RWPE1 (cell line): ENCODE results near the gene OR10W1.

Experiments used
- CTCF ChIA-PET: fragments of 350-600 bp; sonication (Branson Sonifier 250); formaldehyde crosslinking; extraction: SDS; loops from one replicate; lab custom pipeline; 2021; lab: Yijun Ruan, JAX
- POLR2A ChIA-PET: fragments of 400-600 bp; formaldehyde crosslinking; extraction: SDS; loops from one replicate; lab custom pipeline; 2020; ENCODE audit warnings: antibody characterized with exemption; ENCODE audit not compliant: low non-redundant PET; lab: Yijun Ruan, JAX
- DNase-seq: peaks from one replicate; pipeline ENCODE4 v3.0.0; 2012; ENCODE audit warnings: low spot score
- H3K27ac ChIP-seq: fragments of 450-650 bp; 2 replicates; pipeline ENCODE4 v1.5.1; 2017
- CTCF ChIP-seq: fragments of 450-650 bp; conservative IDR thresholded peaks from 2 replicates; pipeline ENCODE4 v1.5.1; 2017; ENCODE audit warnings: low read depth, mild to moderate bottlenecking

The OR10W1 gene

GRCh38 chr11:58227956-58228615, 40.0 kb downstream of the OR10W1 start:
- POLR2A ChIA-PET, result no interaction called here

GRCh38 chr11:58222721-58223120, 45.3 kb downstream of the OR10W1 start:
- CTCF ChIA-PET, result no interaction called here
- no peak overlapping the region for H3K27ac ChIP-seq
- POLR2A ChIA-PET, result no interaction called here
- no peak for TF ChIP-seq CTCF
- DNase-seq, result peak; percentile 2

More at GRCh38 chr11:58227956-58228615, 40.0 kb downstream of the OR10W1 start:
- CTCF ChIA-PET, result no interaction called here
- no peak for TF ChIP-seq CTCF
- DNase-seq, result no peak
- H3K27ac ChIP-seq, result no peak overlapping the region
